ENCODE data around the gene ME3. TPM values are rescaled to one million over a fixed set of nuclear protein-coding genes. Genes with fewer than 3 reads are reported as not detected.
"Not testable (repeated sequence)": the region's sequence is repeated elsewhere in the genome, so short reads cannot be mapped to it uniquely, and the experiment has no call there.

ME3 gene
- total RNA-seq, 1 experiment from 2014 or later = 6.5 TPM

DNA sequence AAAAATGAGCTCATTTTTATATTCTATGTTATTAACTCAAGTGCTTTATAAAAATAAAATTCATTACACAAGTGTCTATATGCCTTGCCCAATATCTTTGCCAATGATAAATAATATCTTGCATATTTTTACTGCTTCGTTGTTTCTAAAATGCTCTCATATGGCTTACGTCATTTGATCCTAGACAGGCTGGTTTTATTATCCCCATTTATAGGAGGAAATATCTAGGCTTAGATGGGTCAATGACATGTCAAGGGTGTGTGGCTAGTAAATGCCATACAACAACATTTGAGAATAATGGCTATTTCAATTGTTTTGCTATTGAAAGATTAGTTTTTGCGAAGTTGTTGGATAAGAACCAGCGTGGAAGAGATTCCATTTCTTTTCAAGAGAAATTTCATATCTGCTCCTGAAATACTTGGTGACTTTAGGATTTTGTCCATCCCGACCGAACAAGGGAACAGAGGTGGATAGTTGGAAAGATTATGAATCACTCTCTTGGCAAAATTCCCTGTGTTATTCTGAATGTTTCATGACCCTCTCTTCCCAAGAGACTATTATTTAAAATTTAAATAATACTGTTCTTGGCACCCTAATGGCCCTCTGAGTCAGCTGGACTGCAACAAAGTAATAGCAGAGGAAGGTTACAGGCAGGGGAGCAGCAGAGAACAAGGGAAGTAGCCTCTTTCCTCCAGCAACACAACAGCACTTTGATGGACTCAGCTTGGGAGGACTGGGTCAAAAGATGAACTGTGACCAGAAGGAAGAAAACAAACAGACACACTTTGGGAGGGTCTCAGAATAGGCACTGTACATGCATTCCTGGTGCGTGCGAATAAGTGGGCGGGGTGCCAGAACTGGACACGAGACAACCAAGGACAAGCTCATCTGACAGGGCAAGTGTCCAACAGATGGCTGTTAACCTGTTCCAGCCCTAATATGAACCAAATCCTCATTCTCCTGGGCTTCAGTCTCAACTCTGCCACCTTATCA, 94.5 kb downstream of the ME3 start:
- DNase-seq (ENCODE audit: low read depth) = peak; percentile 91
- in situ Hi-C loops (cut with HindIII; ENCODE audit: low pct_unique_long_range_greater_than_20kb, low sequenced_read_pairs) = no loop called here

- no peak for DNase-seq (ENCODE audit: low read depth)
These were observed 95.3 kb downstream of the ME3 start for GRCh38 chr11:86576946-86577624.

GRCh38 chr11:86575927-86576326, 96.5 kb downstream of the ME3 start:
- no peak for DNase-seq (ENCODE audit: low read depth)
- in situ Hi-C loops (cut with HindIII; ENCODE audit: low pct_unique_long_range_greater_than_20kb, low sequenced_read_pairs) = no loop called here

More at GRCh38 chr11:86576946-86577624, 95.3 kb downstream of the ME3 start:
- in situ Hi-C loops (cut with HindIII; ENCODE audit: low pct_unique_long_range_greater_than_20kb, low sequenced_read_pairs) = no loop called here

GRCh38 chr11:86575208-86575855, 97.1 kb downstream of the ME3 start:
- DNase-seq (ENCODE audit: low read depth) = no peak
- in situ Hi-C loops (cut with HindIII; ENCODE audit: low pct_unique_long_range_greater_than_20kb, low sequenced_read_pairs) = no loop called here

DNA sequence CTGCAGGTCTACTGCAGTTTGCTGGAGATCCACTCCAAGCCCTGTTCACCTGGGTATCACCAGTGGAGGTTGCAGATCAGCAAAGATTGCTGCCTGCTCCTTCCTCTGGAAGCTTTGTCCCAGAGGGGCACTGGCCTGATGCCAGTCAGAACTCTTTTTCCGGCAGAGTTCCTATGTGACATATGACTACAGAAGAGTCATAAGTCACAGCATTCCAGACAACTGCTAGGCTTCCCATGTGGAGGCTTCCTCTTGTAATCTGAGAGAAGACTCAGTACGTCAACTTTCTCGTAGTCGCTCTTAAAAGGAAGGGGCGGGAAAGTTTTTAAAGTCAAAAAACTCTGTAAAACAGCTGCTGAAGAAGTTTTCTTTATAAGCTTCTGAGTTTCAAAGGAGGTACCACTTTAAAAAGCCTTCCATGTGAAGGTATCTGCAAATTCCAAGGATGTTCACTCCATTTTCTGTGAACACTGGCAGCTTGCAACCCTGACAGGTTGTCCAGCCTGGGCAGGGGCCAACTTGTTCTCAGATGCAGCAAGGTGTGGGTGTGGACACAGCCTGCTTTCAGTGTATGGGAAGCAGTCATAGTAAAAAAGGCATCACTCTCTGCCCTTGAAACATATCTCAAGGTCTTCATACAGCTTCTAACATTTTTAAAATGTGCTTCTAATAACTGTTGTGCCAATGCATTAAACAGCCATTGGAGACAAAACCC, 97.8 kb downstream of the ME3 start:
- in situ Hi-C loops (cut with HindIII; ENCODE audit: low pct_unique_long_range_greater_than_20kb, low sequenced_read_pairs) = no loop called here
- no peak for DNase-seq (ENCODE audit: low read depth)

DNA sequence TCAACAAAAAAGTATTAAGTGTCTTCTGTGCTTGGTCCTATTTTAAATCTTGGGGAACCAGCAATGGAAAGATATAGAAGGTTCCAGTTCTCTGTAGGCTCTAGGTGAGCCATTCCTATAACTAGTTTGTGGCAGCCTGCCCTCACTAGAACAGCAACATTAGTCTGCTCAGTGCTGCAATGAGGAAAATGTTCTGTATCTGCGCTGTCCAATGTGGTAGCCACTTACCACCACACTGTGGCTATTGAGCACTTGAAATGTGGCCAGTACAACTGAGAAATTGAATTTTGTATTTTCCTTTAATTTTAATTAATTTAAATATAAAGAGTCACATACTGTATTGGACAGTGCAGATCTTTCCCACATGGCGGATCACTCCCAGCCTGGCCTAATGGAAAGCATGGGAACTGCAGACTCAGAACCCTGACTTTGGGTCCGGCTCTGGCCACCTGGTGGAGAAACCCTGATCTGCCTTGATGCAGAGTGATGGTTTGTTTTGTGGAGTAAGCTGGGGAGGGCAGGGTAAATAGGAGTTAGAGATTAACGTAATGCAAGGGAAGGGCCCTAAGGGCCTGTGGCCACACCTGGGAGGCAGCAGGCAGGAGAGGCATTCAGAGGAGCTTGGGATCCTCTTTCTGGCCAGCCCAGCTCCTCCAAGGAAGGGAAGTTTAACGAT, 101.0 kb downstream of the ME3 start:
- in situ Hi-C loops (cut with HindIII; ENCODE audit: low pct_unique_long_range_greater_than_20kb, low sequenced_read_pairs) = no loop called here
- peak; percentile 61 for DNase-seq (ENCODE audit: low read depth)

- DNase-seq (ENCODE audit: low read depth) = no peak
- in situ Hi-C loops (cut with HindIII; ENCODE audit: low pct_unique_long_range_greater_than_20kb, low sequenced_read_pairs) = no loop called here
These were observed 102.0 kb downstream of the ME3 start for GRCh38 chr11:86570451-86570850.

DNA sequence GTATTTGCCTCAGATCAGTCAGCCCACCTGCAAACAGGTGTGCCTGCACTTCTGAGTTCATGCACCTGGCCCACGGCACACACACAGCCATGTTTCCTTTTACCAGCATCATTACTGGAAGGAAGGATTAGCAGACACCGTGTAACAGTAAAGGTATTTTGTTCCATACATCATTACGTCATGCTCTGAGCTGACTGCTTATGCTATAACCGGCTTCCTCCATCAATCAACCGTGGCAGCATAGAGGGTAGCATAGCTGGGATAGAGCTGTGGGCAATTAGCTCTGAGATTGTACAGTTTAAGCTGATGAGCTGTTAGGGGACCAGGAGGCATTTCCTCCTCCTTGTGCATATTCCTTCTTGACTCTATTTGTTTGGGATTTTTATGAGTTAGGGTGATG, 102.4 kb downstream of the ME3 start:
- DNase-seq (ENCODE audit: low read depth) = peak; percentile 60
- in situ Hi-C loops (cut with HindIII; ENCODE audit: low pct_unique_long_range_greater_than_20kb, low sequenced_read_pairs) = no loop called here

DNA sequence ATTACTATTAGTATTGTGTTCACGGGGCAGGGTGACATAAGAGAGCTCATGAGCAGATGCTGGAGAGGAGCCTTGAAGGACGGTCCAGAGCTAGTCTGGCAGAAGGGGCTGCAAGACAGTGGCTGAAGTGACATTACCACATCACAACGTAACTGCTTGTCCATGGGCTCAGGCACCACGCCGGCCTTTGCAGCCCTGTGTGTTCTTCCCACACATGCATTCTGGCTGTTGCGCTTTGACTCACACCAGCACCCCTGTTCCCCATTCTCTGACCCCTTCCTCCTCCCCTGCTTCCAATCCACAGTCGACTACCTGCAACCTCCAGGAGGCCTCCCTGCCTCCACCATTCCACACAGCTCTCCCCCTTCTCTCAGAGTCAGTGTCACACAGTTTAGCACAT, 103.3 kb downstream of the ME3 start:
- in situ Hi-C loops (cut with HindIII; ENCODE audit: low pct_unique_long_range_greater_than_20kb, low sequenced_read_pairs) = no loop called here
- no peak for DNase-seq (ENCODE audit: low read depth)

DNA sequence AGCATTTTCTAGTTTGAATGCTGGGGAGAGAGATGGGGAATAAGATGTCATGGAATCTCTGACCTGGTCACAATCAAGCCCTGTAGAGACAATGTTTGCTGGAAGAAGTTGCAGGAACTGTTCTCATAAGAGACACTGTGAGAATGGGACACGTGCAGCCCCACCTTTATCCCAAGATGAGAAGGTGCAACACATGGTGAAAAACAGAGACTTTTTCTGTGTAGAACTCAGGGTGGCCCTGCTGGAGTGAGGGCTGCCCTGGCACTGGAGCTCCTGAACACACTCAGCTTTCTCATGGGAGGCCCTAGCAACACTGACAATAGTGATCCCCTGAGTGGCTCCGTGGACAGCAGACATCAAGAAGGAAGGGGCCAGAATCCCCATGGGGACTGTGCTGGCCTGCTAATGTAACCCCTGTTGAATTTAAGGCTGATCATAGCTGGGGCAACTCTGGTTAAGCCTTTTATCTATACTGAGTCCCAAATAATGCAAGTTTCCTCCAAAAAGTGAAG, 106.6 kb downstream of the ME3 start:
- no peak for DNase-seq (ENCODE audit: low read depth)
- in situ Hi-C loops (cut with HindIII; ENCODE audit: low pct_unique_long_range_greater_than_20kb, low sequenced_read_pairs) = no loop called here

DNA sequence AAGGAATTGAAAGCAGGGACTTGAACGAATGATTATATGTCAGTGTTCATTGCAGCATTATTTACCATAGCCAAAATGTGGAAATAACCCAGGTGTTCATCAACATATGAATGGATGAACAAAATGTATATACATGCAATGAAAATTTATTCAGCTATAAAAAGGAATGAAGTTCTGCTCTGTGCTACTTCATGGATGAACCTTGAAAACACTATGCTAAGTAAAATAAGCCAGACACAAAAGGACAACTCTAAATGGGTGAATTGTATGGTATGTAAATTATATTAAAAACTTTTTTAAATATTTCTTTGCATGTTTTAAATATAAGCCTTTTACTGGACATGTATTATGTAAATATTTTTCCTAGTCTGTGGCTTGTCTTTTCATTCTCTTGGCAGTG, 107.0 kb downstream of the ME3 start:
- in situ Hi-C loops (cut with HindIII; ENCODE audit: low pct_unique_long_range_greater_than_20kb, low sequenced_read_pairs) = no loop called here
- DNase-seq (ENCODE audit: low read depth) = no peak

- in situ Hi-C loops (cut with HindIII; ENCODE audit: low pct_unique_long_range_greater_than_20kb, low sequenced_read_pairs); DNase-seq (ENCODE audit: low read depth): not testable (repeated sequence)
These were observed 109.6 kb downstream of the ME3 start for GRCh38 chr11:86562842-86563241.

DNA sequence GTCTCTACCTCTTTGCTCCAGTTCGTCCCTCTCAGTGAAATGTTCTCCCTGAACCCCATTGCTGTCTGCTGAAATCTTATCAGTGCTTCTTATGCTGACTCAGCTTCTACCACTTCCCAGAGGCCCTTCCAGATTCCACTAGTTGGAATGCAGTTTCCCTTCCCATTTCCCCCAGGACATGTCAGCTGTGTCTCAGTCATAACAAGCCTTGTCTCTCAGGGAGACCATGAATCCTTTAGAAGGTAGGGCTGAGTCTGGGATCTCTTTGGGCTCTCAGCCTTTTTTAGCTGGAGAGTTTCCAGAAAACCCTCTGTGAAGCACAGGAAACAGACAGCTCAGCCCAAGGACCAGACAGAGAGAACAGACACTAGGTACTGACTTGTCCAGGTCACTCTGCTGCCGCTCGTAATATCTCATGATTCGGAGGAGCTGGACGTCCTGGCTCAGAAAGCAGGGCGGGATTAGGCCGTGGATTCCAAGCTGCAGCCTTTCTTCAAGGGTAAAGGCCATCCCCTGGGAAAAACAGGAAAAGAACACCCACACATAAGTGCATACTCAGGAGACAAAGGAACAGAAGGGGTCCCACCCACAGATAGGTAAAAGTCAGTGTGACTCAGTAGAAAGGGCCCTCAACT, 113.0 kb downstream of the ME3 start:
- no peak for DNase-seq (ENCODE audit: low read depth)
- in situ Hi-C loops (cut with HindIII; ENCODE audit: low pct_unique_long_range_greater_than_20kb, low sequenced_read_pairs) = no loop called here

DNA sequence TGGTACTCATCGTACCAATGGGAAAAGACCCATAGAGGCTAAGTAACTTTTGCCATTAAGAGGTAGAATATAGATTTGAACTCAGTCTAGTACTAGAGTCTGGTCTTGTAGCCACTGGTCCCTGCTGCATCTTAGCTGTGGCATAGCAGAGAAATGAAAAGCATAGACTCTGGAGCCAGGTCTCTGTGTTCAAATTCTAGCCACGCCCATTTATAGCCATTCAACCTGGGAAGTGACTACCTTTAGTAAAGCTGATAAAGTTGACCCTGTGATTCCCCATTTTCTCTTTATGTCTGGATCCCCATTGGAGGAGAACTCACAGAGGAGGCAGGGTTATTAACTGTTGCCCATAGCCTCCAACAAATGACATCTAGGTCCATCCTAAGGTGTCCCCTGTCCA, 113.6 kb downstream of the ME3 start:
- in situ Hi-C loops (cut with HindIII; ENCODE audit: low pct_unique_long_range_greater_than_20kb, low sequenced_read_pairs) = no loop called here
- DNase-seq (ENCODE audit: low read depth) = no peak

- in situ Hi-C loops (cut with HindIII; ENCODE audit: low pct_unique_long_range_greater_than_20kb, low sequenced_read_pairs) = no loop called here
- DNase-seq (ENCODE audit: low read depth) = no peak
These were observed 114.2 kb downstream of the ME3 start for GRCh38 chr11:86558207-86558606.

- DNase-seq (ENCODE audit: low read depth) = no peak
- in situ Hi-C loops (cut with HindIII; ENCODE audit: low pct_unique_long_range_greater_than_20kb, low sequenced_read_pairs) = no loop called here
These were observed 116.5 kb downstream of the ME3 start for GRCh38 chr11:86555866-86556265.

DNA sequence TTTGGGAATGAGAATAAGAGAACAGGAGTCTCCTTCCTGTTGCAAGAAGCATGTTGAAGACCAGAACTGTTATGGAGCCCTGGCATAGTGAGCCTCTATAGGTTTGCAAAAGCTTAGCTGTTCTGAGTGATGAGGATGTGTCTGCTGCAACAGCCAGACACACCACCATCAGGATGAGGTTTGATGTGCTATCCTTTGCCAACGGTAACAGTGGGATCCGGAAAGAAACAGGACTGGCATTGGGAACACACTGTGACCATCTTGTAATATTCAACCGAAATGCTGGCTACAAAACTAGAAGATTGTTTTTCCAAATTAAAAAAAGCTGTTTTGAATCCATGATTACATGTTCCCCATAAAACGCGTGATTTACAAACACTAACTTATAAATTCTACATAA, 117.0 kb downstream of the ME3 start:
- in situ Hi-C loops (cut with HindIII; ENCODE audit: low pct_unique_long_range_greater_than_20kb, low sequenced_read_pairs) = no loop called here
- DNase-seq (ENCODE audit: low read depth) = no peak

Measured in Caki2 (cell line).